IMR-90 (cell line): ENCODE data around the gene GLMP. TPM values are rescaled to one million over a fixed set of nuclear protein-coding genes. Genes with fewer than 3 reads are reported as not detected.
A peak's percentile ranks its signal among the peaks of the same experiment; 100 is the strongest.

Source experiments
- ATAC-seq: fragments of 200-7000 bp; cut with Tn5 transposase; 2 replicates; pipeline ENCODE4 v1.9.1; 2020; ENCODE audit warnings: low read depth, mild to moderate bottlenecking, moderate library complexity
- BruUV-seq: library from RNA; stranded (reverse); fragments of 400-500 nt; replicated peaks from 2 replicates; lab custom pipeline; 2021; lab: Mats Ljungman, UMichigan
- CTCF ChIA-PET: fragments of 300-600 bp; formaldehyde crosslinking; extraction: SDS; loops from one replicate; lab custom pipeline; 2021; ENCODE audit warnings: antibody characterized with exemption; lab: Yijun Ruan, JAX
- POLR2A ChIA-PET: fragments of 300-600 bp; sonication (Branson Sonifier 250); formaldehyde crosslinking; loops from one replicate; lab custom pipeline; 2022; ENCODE audit warnings: antibody characterized with exemption; ENCODE audit not compliant: unreplicated experiment; lab: Charles Lee
- DNase-seq: peaks from one replicate; pipeline ENCODE4 v3.0.0; 2013
- H2AFZ ChIP-seq: replicated peaks from 2 replicates; pipeline ENCODE3; 2013; ENCODE audit warnings: low read length, mild to moderate bottlenecking; ENCODE audit not compliant: poor library complexity
- H2AK5ac ChIP-seq: 2 replicates; pipeline ENCODE4 v1.6.1; 2013; ENCODE audit warnings: low read depth, low read length, inconsistent platforms
- H2AK9ac ChIP-seq: replicated peaks from 2 replicates; pipeline ENCODE3; 2013; ENCODE audit warnings: mild to moderate bottlenecking, low read depth, low read length, moderate library complexity; ENCODE audit not compliant: poor library complexity
- H2BK120ac ChIP-seq: 2 replicates; pipeline ENCODE4 v1.6.1; 2013; ENCODE audit warnings: low read depth, low read length, inconsistent platforms
- H2BK15ac ChIP-seq: 3 replicates; pipeline ENCODE4 v1.6.1; 2013; ENCODE audit warnings: low read depth, low read length, inconsistent platforms
- H2BK20ac ChIP-seq: 2 replicates; pipeline ENCODE4 v1.6.1; 2013; ENCODE audit warnings: low read depth, mild to moderate bottlenecking, inconsistent platforms, low read length, moderate library complexity
- H2BK5ac ChIP-seq: 2 replicates; pipeline ENCODE4 v1.6.1; 2013; ENCODE audit warnings: mild to moderate bottlenecking, low read depth, low read length, inconsistent platforms; ENCODE audit not compliant: poor library complexity, severe bottlenecking
- H3K14ac ChIP-seq: replicated peaks from 2 replicates; pipeline ENCODE4 v1.6.1; 2013; ENCODE audit warnings: low read depth, low read length, inconsistent platforms
- H3K18ac ChIP-seq: 2 replicates; pipeline ENCODE4 v1.6.1; 2013; ENCODE audit warnings: low read depth, low read length, control low read depth
- H3K23ac ChIP-seq: 2 replicates; pipeline ENCODE4 v1.6.1; 2013; ENCODE audit warnings: low read depth, low read length, inconsistent platforms
- H3K27ac ChIP-seq: 2 replicates; pipeline ENCODE4 v1.5.1; 2013; ENCODE audit warnings: mild to moderate bottlenecking, control low read depth, low read length; ENCODE audit not compliant: insufficient read depth
- H3K27me3 ChIP-seq: 2 replicates; pipeline ENCODE4 v1.6.1; 2013; ENCODE audit warnings: low read length; ENCODE audit not compliant: control insufficient read depth, insufficient read depth
- H3K36me3 ChIP-seq: 2 replicates; pipeline ENCODE4 v1.6.1; 2013; ENCODE audit warnings: low read length, mixed read lengths; ENCODE audit not compliant: control insufficient read depth, insufficient read depth
- H3K4ac ChIP-seq: 2 replicates; pipeline ENCODE4 v1.6.1; 2013; ENCODE audit warnings: low read depth, low read length, inconsistent platforms
- H3K4me1 ChIP-seq: 2 replicates; pipeline ENCODE4 v1.6.1; 2013; ENCODE audit warnings: low read length, mixed read lengths; ENCODE audit not compliant: control insufficient read depth, insufficient read depth
- H3K4me2 ChIP-seq: 2 replicates; pipeline ENCODE4 v1.6.1; 2013; ENCODE audit warnings: low read depth, mild to moderate bottlenecking, control low read depth, low read length, moderate library complexity
- H3K4me3 ChIP-seq: 2 replicates; pipeline ENCODE4 v1.5.1; 2013; ENCODE audit warnings: low read depth, mild to moderate bottlenecking, control low read depth, low read length, moderate library complexity; ENCODE audit not compliant: insufficient read depth
- H3K56ac ChIP-seq: 2 replicates; pipeline ENCODE4 v1.6.1; 2013; ENCODE audit warnings: low read length, inconsistent platforms; ENCODE audit not compliant: insufficient read depth; ENCODE audit errors: extremely low read depth
- H3K79me1 ChIP-seq, 2 experiments: 2 replicates each; pipeline ENCODE4 v1.6.1; 2013; ENCODE audit warnings: low read length in 2 of 2, inconsistent platforms in 1 of 2, low read depth in 1 of 2
- H3K9ac ChIP-seq: 2 replicates; pipeline ENCODE4 v1.6.1; 2013; ENCODE audit warnings: low read depth, low read length, control low read depth
- H3K9me1 ChIP-seq: 2 replicates; pipeline ENCODE4 v1.6.1; 2013; ENCODE audit warnings: low read length, inconsistent platforms; ENCODE audit not compliant: insufficient read depth
- H3K9me3 ChIP-seq: 2 replicates; pipeline ENCODE4 v1.6.1; 2013; ENCODE audit warnings: low read length; ENCODE audit not compliant: control insufficient read depth, insufficient read depth
- H4K20me1 ChIP-seq: 2 replicates; pipeline ENCODE4 v1.6.1; 2013; ENCODE audit warnings: low read length, inconsistent platforms; ENCODE audit not compliant: insufficient read depth
- H4K5ac ChIP-seq: 2 replicates; pipeline ENCODE4 v1.6.1; 2013; ENCODE audit warnings: mild to moderate bottlenecking, low read depth, low read length, control low read depth
- H4K8ac ChIP-seq, 2 experiments: 2 replicates each; pipeline ENCODE4 v1.6.1; 2013; ENCODE audit warnings: low read depth in 2 of 2, low read length in 2 of 2, control low read depth in 1 of 2, inconsistent platforms in 1 of 2
- H4K91ac ChIP-seq: 2 replicates; pipeline ENCODE4 v1.6.1; 2013; ENCODE audit warnings: low read depth, low read length, inconsistent platforms; ENCODE audit not compliant: insufficient read depth
- FOS ChIP-seq: fragments of 150-350 bp; IDR thresholded peaks from 2 replicates; pipeline ENCODE4 v1.6.1; 2016; ENCODE audit warnings: low read depth, low read length
- MAZ ChIP-seq: IDR thresholded peaks from 2 replicates; pipeline ENCODE4 v1.6.1; 2012; ENCODE audit warnings: low read depth, mild to moderate bottlenecking, low read length, improper control_type of control experiment, moderate library complexity, borderline replicate concordance
- dilution Hi-C: fragments of 300-500 bp; cut with HindIII; formaldehyde crosslinking; loops from one replicate; pipeline ENCODE4 v1.14.3; 2018; ENCODE audit warnings: low sequenced_read_pairs; ENCODE audit not compliant: unreplicated experiment
- in situ Hi-C: fragments of 300-500 bp; cut with MboI; formaldehyde crosslinking; loops from 3 replicates; pipeline ENCODE4 v1.14.3; 2019; ENCODE audit warnings: low sequenced_read_pairs, inconsistent platforms, mixed read lengths
- intact Hi-C: fragments of 100-400 bp; cut with micrococcal nuclease; formaldehyde crosslinking; loops from 2 replicates; pipeline ENCODE4 v1.10.0; 2022
- polyA plus RNA-seq, 3 experiments: library from polyadenylated mRNA; depleted of rRNA; stranded (reverse); fragments of >200 nt; gene quantifications; 2 replicates each; pipeline ENCODE4 v1.2.3, GENCODE V29; 2012; ENCODE audit warnings: low replicate concordance in 1 of 3
- total RNA-seq: library from RNA; depleted of rRNA; stranded (reverse); fragments of >200 nt; gene quantifications from 2 replicates; pipeline ENCODE4 v1.2.3, GENCODE V29; 2012
- TF ChIP-seq, protein P1 (sequence below): fragments of 150-350 bp; IDR thresholded peaks from 2 replicates; pipeline ENCODE4 v1.6.1; 2017; ENCODE audit warnings: mild to moderate bottlenecking, antibody characterized with exemption, low read length, low read depth

Gene GLMP
- total and polyA plus RNA-seq, 2 of the 4 experiments (the other 2 are of a cell fraction): 32.6 to 43.1 TPM

DNA sequence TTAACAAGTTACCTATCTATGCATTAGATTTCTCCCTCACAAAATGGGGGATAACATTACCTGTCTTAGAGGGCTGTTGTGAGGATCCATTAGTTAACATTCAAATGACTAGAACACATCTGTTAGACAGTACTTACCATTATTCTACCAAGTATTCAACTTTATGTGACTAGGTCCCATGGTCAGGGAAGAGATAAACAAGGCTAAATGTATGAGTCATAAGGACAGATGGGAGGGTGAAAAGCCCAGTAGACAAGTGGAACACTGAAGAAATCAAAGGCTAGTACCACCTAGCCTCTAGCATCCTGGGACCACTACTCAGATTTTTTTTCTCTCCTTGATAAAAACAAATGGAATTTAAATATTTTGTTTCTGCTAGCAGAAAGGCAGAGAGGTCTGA lies 12.6 kb upstream of the GLMP start:
- Histone ChIP-seq H3K14ac (no peak overlapping the region), H2BK15ac (no peak overlapping the region), H4K91ac (no peak overlapping the region), H3K36me3 (peaks cover 52% of the 10 kb centered on the region), H4K20me1 (peaks cover 8% of the 10 kb centered on the region; the same call in 1 of the 2 replicates), H3K9me1 (peaks cover 9% of the 10 kb centered on the region), H4K8ac (no peak overlapping the region), H3K23ac (no peak overlapping the region), H3K4me3 (no peak overlapping the region), H3K27ac (no peak overlapping the region), H3K18ac (no peak overlapping the region), H4K5ac (no peak overlapping the region), H2BK5ac (peak overlapping the region; percentile 38), H3K9ac (no peak overlapping the region), H2BK20ac (no peak overlapping the region), H2AFZ (no peak overlapping the region), H2AK5ac (no peak overlapping the region), H2AK9ac (no peak overlapping the region), H3K4ac (no peak overlapping the region), H3K4me2 (no peak overlapping the region), H3K27me3 (no peaks in the 10 kb centered on the region), H3K9me3 (no peaks in the 10 kb centered on the region), H3K79me1 (peaks cover 9 to 25% of the 10 kb centered on the region in 2 experiments; a peak in 2 of 4 replicates), H3K4me1 (peaks cover 5% of the 10 kb centered on the region), H3K56ac (no peak overlapping the region), H2BK120ac (no peak overlapping the region)
- ChIA-PET POLR2A (no interaction called here), CTCF (no interaction called here)
- peak; percentile 83 for DNase-seq
- intact Hi-C loops: no loop called here
- no TSS peak for BruUV-seq
- dilution Hi-C loops: no loop called here
- in situ Hi-C loops: no loop called here
- peak; percentile 92 for ATAC-seq
- TF ChIP-seq, protein P1, sequence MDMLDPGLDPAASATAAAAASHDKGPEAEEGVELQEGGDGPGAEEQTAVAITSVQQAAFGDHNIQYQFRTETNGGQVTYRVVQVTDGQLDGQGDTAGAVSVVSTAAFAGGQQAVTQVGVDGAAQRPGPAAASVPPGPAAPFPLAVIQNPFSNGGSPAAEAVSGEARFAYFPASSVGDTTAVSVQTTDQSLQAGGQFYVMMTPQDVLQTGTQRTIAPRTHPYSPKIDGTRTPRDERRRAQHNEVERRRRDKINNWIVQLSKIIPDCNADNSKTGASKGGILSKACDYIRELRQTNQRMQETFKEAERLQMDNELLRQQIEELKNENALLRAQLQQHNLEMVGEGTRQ: peak; percentile 15; the same call in 1 of the 2 replicates
- TF ChIP-seq FOS: peak; percentile 90
- TF ChIP-seq MAZ: no peak
